ENCODE results near the gene TANC1.
"Not testable (repeated sequence)": the region's sequence is repeated elsewhere in the genome, so short reads cannot be mapped to it uniquely, and the experiment has no call there.

TANC1 gene

DNA sequence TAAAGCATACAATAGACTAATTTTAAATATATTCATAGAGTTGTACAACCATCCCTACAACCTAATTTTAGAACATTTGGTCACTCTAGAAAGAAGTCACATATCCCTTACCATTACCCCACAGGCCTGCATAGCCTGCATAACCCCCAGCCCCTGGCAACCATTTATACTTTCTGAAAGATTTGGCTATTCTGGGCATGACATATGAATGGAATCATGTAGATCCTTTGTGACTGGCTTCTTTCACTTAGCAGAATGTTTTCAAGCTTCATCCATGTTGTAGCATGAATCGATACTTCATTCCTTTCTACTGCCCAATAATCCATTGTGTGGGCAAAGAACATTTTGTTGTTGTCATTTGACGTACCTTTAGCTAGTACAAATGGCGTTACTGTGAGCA, 166.5 kb downstream of the TANC1 start:
- Histone ChIP-seq H3K4me1 (ENCODE audit: control insufficient read depth in 5 of 5, insufficient read depth in 5 of 5, low read length in 5 of 5) (peaks cover 4 to 51% (median 27%) of the 10 kb centered on the region in 5 donors), H3K9ac (ENCODE audit: low read length in 5 of 5) (no peak overlapping the region), H3K27me3 (ENCODE audit: control insufficient read depth in 5 of 5, insufficient read depth in 4 of 5, low read length in 5 of 5) (no peaks in the 10 kb centered on the region), H3K27ac (ENCODE audit: low read depth, low read length) (no peak overlapping the region), H3K4me3 (ENCODE audit: low read depth in 1 of 5, low read length in 5 of 5) (no peak overlapping the region), H3K9me3 (ENCODE audit: control insufficient read depth in 5 of 5, low read length in 5 of 5) (no peaks in the 10 kb centered on the region), H3K36me3 (ENCODE audit: control insufficient read depth in 5 of 5, insufficient read depth in 5 of 5, low read length in 5 of 5) (no peaks in the 10 kb centered on the region)

DNA sequence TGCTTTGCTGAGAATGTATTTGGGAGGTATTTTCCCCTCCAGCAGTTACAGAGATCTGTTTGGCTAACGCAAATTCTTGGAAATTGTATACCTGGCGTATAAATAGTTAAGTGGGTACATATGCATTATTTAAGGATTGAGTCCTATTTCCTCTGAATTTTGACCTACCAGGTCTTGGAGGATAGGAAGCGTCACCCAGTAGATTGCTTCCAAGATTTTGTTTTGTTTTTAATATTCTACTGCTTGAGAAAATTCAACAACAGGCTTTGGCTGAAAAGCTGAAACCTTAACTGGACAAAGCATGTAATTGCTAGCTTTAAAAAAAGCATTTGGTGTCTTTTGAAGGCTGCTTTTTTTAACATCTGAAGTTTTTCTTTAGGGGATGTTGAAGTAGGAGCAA, 168.0 kb downstream of the TANC1 start:
- no peak overlapping the region for H3K9ac ChIP-seq (ENCODE audit: low read length in 5 of 5)
- H3K9me3 ChIP-seq (ENCODE audit: control insufficient read depth in 5 of 5, low read length in 5 of 5), result no peaks in the 10 kb centered on the region
- H3K36me3 ChIP-seq (ENCODE audit: control insufficient read depth in 5 of 5, insufficient read depth in 5 of 5, low read length in 5 of 5), result no peaks in the 10 kb centered on the region
- no peak overlapping the region for H3K4me3 ChIP-seq (ENCODE audit: low read depth in 1 of 5, low read length in 5 of 5)
- peak overlapping the region; percentile 45 for H3K27ac ChIP-seq (ENCODE audit: low read depth, low read length)
- peaks cover 4 to 48% (median 22%) of the 10 kb centered on the region in 5 donors for H3K4me1 ChIP-seq (ENCODE audit: control insufficient read depth in 5 of 5, insufficient read depth in 5 of 5, low read length in 5 of 5)
- no peaks in the 10 kb centered on the region for H3K27me3 ChIP-seq (ENCODE audit: control insufficient read depth in 5 of 5, insufficient read depth in 4 of 5, low read length in 5 of 5)

GRCh38 chr2:159137511-159138241, 169.2 kb downstream of the TANC1 start:
- Histone ChIP-seq H3K27me3 (ENCODE audit: control insufficient read depth in 5 of 5, insufficient read depth in 4 of 5, low read length in 5 of 5) (no peaks in the 10 kb centered on the region), H3K4me1 (ENCODE audit: control insufficient read depth in 5 of 5, insufficient read depth in 5 of 5, low read length in 5 of 5) (peaks cover 3 to 39% (median 19%) of the 10 kb centered on the region in 5 donors), H3K36me3 (ENCODE audit: control insufficient read depth in 5 of 5, insufficient read depth in 5 of 5, low read length in 5 of 5) (no peaks in the 10 kb centered on the region), H3K4me3 (ENCODE audit: low read depth in 1 of 5, low read length in 5 of 5) (no peak overlapping the region), H3K9me3 (ENCODE audit: control insufficient read depth in 5 of 5, low read length in 5 of 5) (no peaks in the 10 kb centered on the region), H3K27ac (ENCODE audit: low read depth, low read length) (no peak overlapping the region), H3K9ac (ENCODE audit: low read length in 5 of 5) (no peak overlapping the region)

DNA sequence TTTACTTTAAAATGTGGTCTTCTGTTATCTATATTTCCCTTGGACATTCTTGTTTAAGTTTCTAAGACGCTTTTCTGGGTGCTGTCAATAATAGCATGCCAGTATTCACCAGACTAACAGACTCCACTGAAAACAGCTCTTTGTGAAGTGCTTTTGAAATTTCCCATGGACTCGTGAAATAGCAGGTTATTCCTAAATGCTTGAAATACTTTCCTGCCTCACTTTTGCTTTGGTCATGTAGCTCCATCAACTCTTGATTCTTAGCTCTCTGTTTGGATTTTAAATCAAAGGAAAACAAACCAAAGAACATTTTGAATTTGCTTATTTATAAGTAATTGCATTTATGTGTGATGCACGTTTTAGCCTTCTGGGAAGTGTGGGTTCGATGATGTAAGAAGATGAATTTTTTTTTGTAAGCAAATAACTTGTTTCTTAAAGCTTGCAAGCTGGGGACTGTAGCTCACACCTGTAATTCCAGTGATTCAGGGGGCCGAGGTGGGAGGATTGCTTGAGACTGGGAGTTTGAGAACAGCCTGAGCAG, 170.3 kb downstream of the TANC1 start:
- Histone ChIP-seq H3K27ac (ENCODE audit: low read depth, low read length) (no peak overlapping the region), H3K4me3 (ENCODE audit: low read depth in 1 of 5, low read length in 5 of 5) (no peak overlapping the region), H3K36me3 (ENCODE audit: control insufficient read depth in 5 of 5, insufficient read depth in 5 of 5, low read length in 5 of 5) (no peaks in the 10 kb centered on the region), H3K9me3 (ENCODE audit: control insufficient read depth in 5 of 5, low read length in 5 of 5) (no peaks in the 10 kb centered on the region), H3K27me3 (ENCODE audit: control insufficient read depth in 5 of 5, insufficient read depth in 4 of 5, low read length in 5 of 5) (no peaks in the 10 kb centered on the region), H3K4me1 (ENCODE audit: control insufficient read depth in 5 of 5, insufficient read depth in 5 of 5, low read length in 5 of 5) (peaks cover 3 to 39% (median 19%) of the 10 kb centered on the region in 5 donors), H3K9ac (ENCODE audit: low read length in 5 of 5) (no peak overlapping the region)

- Histone ChIP-seq H3K4me3 (ENCODE audit: low read depth in 1 of 5, low read length in 5 of 5) (no peak overlapping the region), H3K27ac (ENCODE audit: low read depth, low read length) (no peak overlapping the region), H3K4me1 (ENCODE audit: control insufficient read depth in 5 of 5, insufficient read depth in 5 of 5, low read length in 5 of 5) (peaks cover 3 to 39% (median 19%) of the 10 kb centered on the region in 5 donors), H3K36me3 (ENCODE audit: control insufficient read depth in 5 of 5, insufficient read depth in 5 of 5, low read length in 5 of 5) (no peaks in the 10 kb centered on the region), H3K9me3 (ENCODE audit: control insufficient read depth in 5 of 5, low read length in 5 of 5) (no peaks in the 10 kb centered on the region), H3K27me3 (ENCODE audit: control insufficient read depth in 5 of 5, insufficient read depth in 4 of 5, low read length in 5 of 5) (no peaks in the 10 kb centered on the region), H3K9ac (ENCODE audit: low read length in 5 of 5) (no peak overlapping the region)
These were observed 170.9 kb downstream of the TANC1 start for GRCh38 chr2:159139216-159139933.

- Histone ChIP-seq H3K4me3 (ENCODE audit: low read depth in 1 of 5, low read length in 5 of 5) (no peak overlapping the region), H3K27ac (ENCODE audit: low read depth, low read length) (no peak overlapping the region), H3K9me3 (ENCODE audit: control insufficient read depth in 5 of 5, low read length in 5 of 5) (no peaks in the 10 kb centered on the region), H3K9ac (ENCODE audit: low read length in 5 of 5) (no peak overlapping the region), H3K27me3 (ENCODE audit: control insufficient read depth in 5 of 5, insufficient read depth in 4 of 5, low read length in 5 of 5) (no peaks in the 10 kb centered on the region), H3K4me1 (ENCODE audit: control insufficient read depth in 5 of 5, insufficient read depth in 5 of 5, low read length in 5 of 5) (peaks cover 3 to 33% (median 17%) of the 10 kb centered on the region in 5 donors), H3K36me3 (ENCODE audit: control insufficient read depth in 5 of 5, insufficient read depth in 5 of 5, low read length in 5 of 5) (no peaks in the 10 kb centered on the region)
These were observed 171.8 kb downstream of the TANC1 start for GRCh38 chr2:159140070-159140769.

DNA sequence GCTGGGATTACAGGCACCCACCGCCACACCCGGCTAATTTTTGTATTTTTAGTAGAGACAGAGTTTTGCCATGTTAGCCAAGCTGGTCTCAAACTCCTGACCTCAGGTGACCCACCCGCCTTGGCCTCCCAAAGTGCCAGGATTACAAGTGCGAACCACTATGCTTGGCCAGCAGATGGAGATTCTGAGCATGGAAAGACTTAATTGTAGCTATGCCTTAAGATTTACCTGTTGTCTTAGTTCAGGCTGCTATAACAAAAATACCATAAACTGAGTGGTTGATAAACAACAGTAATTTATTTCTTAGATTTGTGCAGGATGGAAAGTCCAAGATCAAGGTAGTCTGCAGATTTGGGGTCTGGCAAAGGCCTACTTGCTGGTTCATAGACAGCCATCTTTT, 172.4 kb downstream of the TANC1 start:
- H3K9ac ChIP-seq (ENCODE audit: low read length in 5 of 5); H3K27ac ChIP-seq (ENCODE audit: low read depth, low read length); H3K4me3 ChIP-seq (ENCODE audit: low read depth in 1 of 5, low read length in 5 of 5); H3K9me3 ChIP-seq (ENCODE audit: control insufficient read depth in 5 of 5, low read length in 5 of 5); H3K36me3 ChIP-seq (ENCODE audit: control insufficient read depth in 5 of 5, insufficient read depth in 5 of 5, low read length in 5 of 5); H3K27me3 ChIP-seq (ENCODE audit: control insufficient read depth in 5 of 5, insufficient read depth in 4 of 5, low read length in 5 of 5): not testable (repeated sequence)
- peaks cover 3 to 27% (median 12%) of the 10 kb centered on the region in 5 donors for H3K4me1 ChIP-seq (ENCODE audit: control insufficient read depth in 5 of 5, insufficient read depth in 5 of 5, low read length in 5 of 5)

DNA sequence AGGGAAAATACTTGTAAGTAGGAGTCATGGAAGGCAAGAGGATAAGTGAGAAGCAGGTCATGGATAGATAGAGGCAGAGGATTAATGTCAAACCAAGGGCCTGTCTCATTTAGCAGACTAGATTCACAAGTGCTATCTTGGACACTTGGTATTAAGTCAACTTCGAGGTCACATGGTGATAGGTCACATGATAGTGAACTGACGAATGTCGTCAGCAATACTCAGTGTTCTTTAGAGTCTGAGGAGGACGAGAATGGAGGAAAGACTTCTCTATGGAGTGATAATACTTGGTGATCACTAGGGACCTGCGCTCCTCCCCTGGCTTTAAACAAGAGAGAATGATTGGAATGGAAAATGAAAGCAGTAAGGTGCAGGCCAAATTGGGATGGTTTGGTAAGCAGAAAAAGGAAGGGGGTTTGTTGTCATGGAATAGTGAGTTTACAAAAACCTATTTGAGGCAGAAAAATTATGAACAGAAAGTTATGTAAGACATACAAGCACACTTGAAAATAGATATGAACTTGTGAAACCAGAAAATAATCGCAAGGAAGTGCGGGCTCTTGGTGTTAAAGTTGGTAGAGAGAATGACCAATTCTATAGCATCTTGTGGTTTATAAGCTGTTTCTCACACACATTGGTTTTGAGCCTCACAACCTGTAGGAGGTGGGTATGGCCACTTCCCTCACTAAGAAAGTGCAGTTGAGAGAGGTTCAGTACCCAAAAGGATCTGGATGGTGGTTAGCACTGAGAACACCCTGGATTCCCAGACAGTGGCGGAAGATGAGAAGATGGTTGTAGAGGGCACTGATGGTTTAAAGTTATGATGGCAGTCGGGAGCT, 176.6 kb downstream of the TANC1 start:
- peaks cover 3 to 32% (median 16%) of the 10 kb centered on the region in 5 donors for H3K4me1 ChIP-seq (ENCODE audit: control insufficient read depth in 5 of 5, insufficient read depth in 5 of 5, low read length in 5 of 5)
- no peaks in the 10 kb centered on the region for H3K27me3 ChIP-seq (ENCODE audit: control insufficient read depth in 5 of 5, insufficient read depth in 4 of 5, low read length in 5 of 5)
- no peak overlapping the region for H3K4me3 ChIP-seq (ENCODE audit: low read depth in 1 of 5, low read length in 5 of 5)
- no peak overlapping the region for H3K9ac ChIP-seq (ENCODE audit: low read length in 5 of 5)
- H3K9me3 ChIP-seq (ENCODE audit: control insufficient read depth in 5 of 5, low read length in 5 of 5), result no peaks in the 10 kb centered on the region
- H3K27ac ChIP-seq (ENCODE audit: low read depth, low read length), result no peak overlapping the region
- peaks cover 0 to 2% (median 0%) of the 10 kb centered on the region in 5 donors for H3K36me3 ChIP-seq (ENCODE audit: control insufficient read depth in 5 of 5, insufficient read depth in 5 of 5, low read length in 5 of 5)

DNA sequence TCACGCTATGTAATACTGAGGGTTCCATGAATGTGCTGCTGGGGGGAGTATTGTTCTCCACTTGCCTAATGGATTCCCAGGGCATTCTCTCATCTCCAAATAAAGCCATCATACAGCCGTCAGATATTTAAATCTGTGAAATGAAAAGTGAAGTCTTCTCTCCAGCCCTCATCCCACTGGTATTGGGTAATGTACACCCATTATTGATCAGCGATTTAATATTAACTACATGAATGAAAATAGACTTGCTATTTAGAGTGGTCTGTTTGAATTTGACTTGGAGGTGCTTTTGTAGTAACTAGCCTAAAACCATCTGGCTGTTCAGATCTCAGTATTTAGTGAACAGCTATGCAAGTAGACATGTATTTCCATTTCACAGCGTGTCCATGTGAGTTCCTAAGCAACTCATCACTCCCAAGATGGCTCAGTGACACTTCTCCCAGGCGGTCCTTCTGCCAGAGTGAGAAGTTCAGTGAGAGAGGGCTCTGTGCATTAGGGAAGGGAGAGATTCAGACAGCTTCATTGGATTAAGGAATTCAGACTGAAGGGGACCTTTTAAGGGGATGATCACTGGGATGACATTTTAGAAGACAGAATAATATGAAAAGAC, 177.4 kb downstream of the TANC1 start:
- no peaks in the 10 kb centered on the region for H3K9me3 ChIP-seq (ENCODE audit: control insufficient read depth in 5 of 5, low read length in 5 of 5)
- peaks cover 3 to 38% (median 24%) of the 10 kb centered on the region in 5 donors for H3K4me1 ChIP-seq (ENCODE audit: control insufficient read depth in 5 of 5, insufficient read depth in 5 of 5, low read length in 5 of 5)
- no peak overlapping the region for H3K9ac ChIP-seq (ENCODE audit: low read length in 5 of 5)
- no peak overlapping the region for H3K27ac ChIP-seq (ENCODE audit: low read depth, low read length)
- no peaks in the 10 kb centered on the region for H3K27me3 ChIP-seq (ENCODE audit: control insufficient read depth in 5 of 5, insufficient read depth in 4 of 5, low read length in 5 of 5)
- no peak overlapping the region for H3K4me3 ChIP-seq (ENCODE audit: low read depth in 1 of 5, low read length in 5 of 5)
- H3K36me3 ChIP-seq (ENCODE audit: control insufficient read depth in 5 of 5, insufficient read depth in 5 of 5, low read length in 5 of 5), result peaks cover 0 to 3% (median 1%) of the 10 kb centered on the region in 5 donors
